GM18517 (cell line): Measurements from ENCODE around the gene WDR93.
"Not testable (repeated sequence)": the region's sequence is repeated elsewhere in the genome, so short reads cannot be mapped to it uniquely, and the experiment has no call there.

Experiments used
- ATAC-seq: cut with Tn5 transposase; IDR thresholded peaks from one replicate; pipeline ENCODE4 v1.9.1; 2021; ENCODE audit warnings: mild to moderate bottlenecking, moderate library complexity; ENCODE audit not compliant: unreplicated experiment

WDR93 gene

GRCh38 chr15:89784686-89784960, 94.0 kb downstream of the WDR93 start:
- no peak for ATAC-seq

DNA sequence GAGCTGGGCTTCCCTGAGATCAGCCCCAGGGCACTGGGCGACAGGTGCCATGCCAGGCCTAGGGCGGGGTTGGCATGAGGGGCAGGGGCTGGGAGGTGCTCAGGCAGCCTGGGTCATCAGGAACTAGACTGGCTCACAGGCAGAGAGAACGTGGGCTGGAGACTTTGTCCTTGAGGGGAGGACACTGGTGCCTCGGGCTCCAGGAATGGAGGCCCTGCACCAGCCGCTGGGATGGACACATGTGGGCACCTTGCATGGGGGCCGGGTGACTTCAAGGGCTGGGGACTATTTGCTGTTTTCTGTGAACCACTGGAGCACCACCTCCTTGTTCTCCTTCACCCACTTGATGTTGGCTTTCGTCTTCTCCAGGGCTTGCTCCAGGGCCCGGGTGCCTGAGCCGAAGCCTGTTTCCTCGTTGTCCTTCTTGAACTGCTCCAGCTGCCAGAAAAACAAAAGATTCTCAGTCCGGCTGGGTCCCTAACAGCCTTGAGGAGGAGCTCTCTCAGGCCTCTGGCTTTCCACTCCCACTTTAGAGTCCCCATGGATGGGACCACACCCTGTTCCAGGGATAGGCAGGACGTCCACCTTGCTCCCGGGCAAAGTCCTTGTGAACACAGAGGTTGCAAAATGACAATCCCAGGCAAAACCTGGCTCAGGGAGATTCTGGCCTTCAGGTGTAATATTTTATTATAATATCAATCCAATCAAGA, 94.6 kb downstream of the WDR93 start:
- ATAC-seq = no peak

- no peak for ATAC-seq
Observed at GRCh38 chr15:89785774-89786140, 95.1 kb downstream of the WDR93 start.

DNA sequence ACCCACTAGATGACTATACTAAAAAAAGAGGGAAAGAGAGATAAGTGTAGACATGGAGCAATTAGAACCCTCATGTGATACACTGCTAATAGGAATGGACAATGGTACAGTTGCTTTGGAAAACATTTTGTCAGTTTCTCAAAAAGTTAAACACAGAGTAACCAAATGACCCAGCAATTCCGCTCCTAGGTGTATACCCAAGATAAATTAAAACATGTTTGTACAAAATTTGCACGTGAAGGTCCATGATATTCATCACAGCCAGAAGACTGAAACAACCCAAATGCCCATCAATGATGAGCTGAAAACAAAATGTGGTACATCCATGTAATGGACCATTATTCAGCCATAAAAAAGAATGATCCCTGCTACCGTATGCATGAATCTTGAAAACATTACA, 97.3 kb downstream of the WDR93 start:
- no peak for ATAC-seq

GRCh38 chr15:89788585-89788984, 98.0 kb downstream of the WDR93 start:
- not testable (repeated sequence) for ATAC-seq

DNA sequence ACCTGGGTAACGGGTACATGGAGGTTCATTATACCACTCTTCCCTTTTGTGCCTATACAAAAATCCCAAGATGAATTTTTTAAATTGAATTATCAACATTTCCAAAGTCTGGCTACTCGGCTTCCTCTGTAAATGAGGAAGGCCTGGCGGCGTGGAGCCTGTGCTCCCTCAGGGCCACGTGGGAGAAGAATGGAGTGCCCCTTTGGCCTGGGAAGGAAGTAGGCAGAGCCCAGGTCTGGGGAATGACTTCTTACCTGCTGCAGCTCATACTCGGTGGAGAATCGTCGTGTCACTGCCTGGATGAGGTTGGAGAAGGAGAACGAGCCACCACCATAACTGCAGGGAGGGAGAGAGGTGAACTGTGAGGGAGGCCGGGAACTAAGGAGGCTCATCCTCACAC, 99.6 kb downstream of the WDR93 start:
- ATAC-seq = no peak

GRCh38 chr15:89790661-89791060, 100.0 kb downstream of the WDR93 start:
- ATAC-seq = no peak

- no peak for ATAC-seq
Observed at GRCh38 chr15:89792106-89792805, 101.6 kb downstream of the WDR93 start.
